H9 (cell line): ENCODE data around the gene PLXND1. TPM values are rescaled to one million over a fixed set of nuclear protein-coding genes. Genes with fewer than 3 reads are reported as not detected.

Source experiments
- DNase-seq: peaks from one replicate; pipeline ENCODE4 v3.0.0-alpha.2; 2017
- H2AFZ ChIP-seq: one replicate; pipeline ENCODE4 v1.6.1; 2013; ENCODE audit warnings: mild to moderate bottlenecking, low read length, control low read depth, moderate library complexity
- H2AK5ac ChIP-seq: 2 replicates; pipeline ENCODE4 v1.6.1; 2013; ENCODE audit warnings: low read length, control low read depth, mixed read lengths; ENCODE audit not compliant: insufficient read length
- H2BK120ac ChIP-seq: one replicate; pipeline ENCODE4 v1.6.1; 2013; ENCODE audit warnings: low read depth, mild to moderate bottlenecking, low read length, control low read depth, inconsistent platforms; ENCODE audit not compliant: poor library complexity, severe bottlenecking
- H2BK12ac ChIP-seq: 2 replicates; pipeline ENCODE4 v1.6.1; 2013; ENCODE audit warnings: low read length, control low read depth, mixed read lengths, low read depth; ENCODE audit not compliant: insufficient read length
- H2BK15ac ChIP-seq: 2 replicates; pipeline ENCODE4 v1.6.1; 2013; ENCODE audit warnings: low read depth, low read length, control low read depth
- H2BK20ac ChIP-seq: one replicate; pipeline ENCODE4 v1.6.1; 2013; ENCODE audit warnings: low read depth, mild to moderate bottlenecking, low read length, control low read depth, inconsistent platforms; ENCODE audit not compliant: poor library complexity, severe bottlenecking
- H2BK5ac ChIP-seq: 2 replicates; pipeline ENCODE4 v1.6.1; 2013; ENCODE audit warnings: low read length, control low read depth, mixed read lengths; ENCODE audit not compliant: insufficient read length
- H3K14ac ChIP-seq: 2 replicates; pipeline ENCODE4 v1.6.1; 2013; ENCODE audit warnings: low read length, control low read depth; ENCODE audit not compliant: insufficient read depth
- H3K18ac ChIP-seq: 2 replicates; pipeline ENCODE4 v1.6.1; 2013; ENCODE audit warnings: low read depth, mild to moderate bottlenecking, mixed read lengths, low read length, control low read depth; ENCODE audit not compliant: insufficient read length
- H3K23ac ChIP-seq: 2 replicates; pipeline ENCODE4 v1.6.1; 2013; ENCODE audit warnings: low read length, control low read depth, mixed read lengths, low read depth; ENCODE audit not compliant: insufficient read length
- H3K23me2 ChIP-seq: 2 replicates; pipeline ENCODE4 v1.6.1; 2013; ENCODE audit warnings: low read depth, mild to moderate bottlenecking, mixed read lengths, low read length, control low read depth; ENCODE audit not compliant: insufficient read length, poor library complexity, severe bottlenecking
- H3K27ac ChIP-seq: 2 replicates; pipeline ENCODE4 v1.5.1; 2013; ENCODE audit warnings: low read length, control low read depth, mixed read lengths, low read depth; ENCODE audit not compliant: insufficient read length
- H3K27me3 ChIP-seq: 2 replicates; pipeline ENCODE4 v1.6.1; 2013; ENCODE audit warnings: low read length, control low read depth, inconsistent platforms; ENCODE audit not compliant: insufficient read depth
- H3K4ac ChIP-seq: 2 replicates; pipeline ENCODE4 v1.6.1; 2013; ENCODE audit warnings: low read depth, mild to moderate bottlenecking, control low read depth, inconsistent platforms, low read length, moderate library complexity
- H3K4me1 ChIP-seq: 2 replicates; pipeline ENCODE4 v1.6.1; 2013; ENCODE audit warnings: low read length, control low read depth, inconsistent platforms; ENCODE audit not compliant: insufficient read depth
- H3K4me2 ChIP-seq: 2 replicates; pipeline ENCODE4 v1.6.1; 2013; ENCODE audit warnings: low read length, control low read depth, mixed read lengths; ENCODE audit not compliant: insufficient read length, insufficient read depth
- H3K56ac ChIP-seq: 2 replicates; pipeline ENCODE4 v1.6.1; 2013; ENCODE audit warnings: low read depth, mild to moderate bottlenecking, mixed read lengths, low read length, control low read depth; ENCODE audit not compliant: insufficient read length
- H3K79me1 ChIP-seq: 2 replicates; pipeline ENCODE4 v1.6.1; 2013; ENCODE audit warnings: low read depth, mild to moderate bottlenecking, moderate library complexity, low read length, control low read depth, inconsistent platforms; ENCODE audit not compliant: insufficient read depth, poor library complexity, severe bottlenecking
- H3K79me2 ChIP-seq: 2 replicates; pipeline ENCODE4 v1.6.1; 2013; ENCODE audit warnings: low read length, control low read depth, inconsistent platforms; ENCODE audit not compliant: insufficient read depth
- H3K9ac ChIP-seq: 2 replicates; pipeline ENCODE4 v1.6.1; 2013; ENCODE audit warnings: low read length, control low read depth, mixed read lengths; ENCODE audit not compliant: insufficient read length; ENCODE audit errors: extremely low read depth
- H3K9me3 ChIP-seq: one replicate; pipeline ENCODE4 v1.6.1; 2013; ENCODE audit warnings: low read depth, low read length, inconsistent platforms; ENCODE audit not compliant: control insufficient read depth
- H3T11ph ChIP-seq: one replicate; pipeline ENCODE4 v1.6.1; 2013; ENCODE audit warnings: mild to moderate bottlenecking, low read length, control low read depth, inconsistent platforms
- H4K20me1 ChIP-seq: one replicate; pipeline ENCODE4 v1.6.1; 2013; ENCODE audit not compliant: control insufficient read depth, insufficient read length, insufficient read depth
- H4K5ac ChIP-seq: 2 replicates; pipeline ENCODE4 v1.6.1; 2013; ENCODE audit warnings: low read depth, mild to moderate bottlenecking, mixed read lengths, low read length, control low read depth; ENCODE audit not compliant: insufficient read length
- H4K8ac ChIP-seq: replicated peaks from 2 replicates; pipeline ENCODE4 v1.6.1; 2013; ENCODE audit warnings: low read length, control low read depth, mixed read lengths, low read depth; ENCODE audit not compliant: insufficient read length
- H4K91ac ChIP-seq: 2 replicates; pipeline ENCODE4 v1.6.1; 2013; ENCODE audit warnings: low read depth, mild to moderate bottlenecking, moderate library complexity, mixed read lengths, low read length, control low read depth; ENCODE audit not compliant: insufficient read length
- H3K27ac Mint-ChIP-seq, 3 experiments: 2 replicates in 2 of 3; 3 replicates in 1 of 3; pipeline ENCODE4 v1.8.0; 2020 to 2021; ENCODE audit warnings: mixed read lengths in 3 of 3, mild to moderate bottlenecking in 1 of 3, moderate library complexity in 1 of 3
- H3K27me3 Mint-ChIP-seq: 2 replicates; pipeline ENCODE4 v1.8.0; 2021; ENCODE audit warnings: low read depth, mild to moderate bottlenecking, moderate library complexity, mixed read lengths
- H3K36me3 Mint-ChIP-seq, 3 experiments: 2 replicates in 2 of 3; 3 replicates in 1 of 3; pipeline ENCODE4 v1.8.0; 2020 to 2021; ENCODE audit warnings: low read depth in 3 of 3, mixed read lengths in 3 of 3; ENCODE audit not compliant: insufficient read depth in 1 of 3
- H3K4me1 Mint-ChIP-seq, 2 experiments: 2 replicates each; pipeline ENCODE4 v1.8.0; 2020; ENCODE audit warnings: mixed read lengths in 2 of 2
- H3K4me3 Mint-ChIP-seq, 2 experiments: 2 replicates in 1 of 2; 3 replicates in 1 of 2; pipeline ENCODE4 v1.8.0; 2020 to 2021; ENCODE audit warnings: mild to moderate bottlenecking in 2 of 2, mixed read lengths in 2 of 2, moderate library complexity in 1 of 2
- H3K9me3 Mint-ChIP-seq, 2 experiments: 2 replicates in 1 of 2; 3 replicates in 1 of 2; pipeline ENCODE4 v1.8.0; 2020; ENCODE audit warnings: mild to moderate bottlenecking in 2 of 2, mixed read lengths in 2 of 2, moderate library complexity in 1 of 2
- WGBS: extraction: QIAGEN DNeasy Blood & Tissue Kit; methylation state at CpG from one replicate; pipeline ENCODE4 v1.1.7; 2013; ENCODE audit warnings: missing lambda C conversion rate, low lambda C conversion rate, mixed read lengths; ENCODE audit not compliant: insufficient read length; ENCODE audit errors: extremely low coverage; 5-methylcytosine and 5-hydroxymethylcytosine counted together
- total RNA-seq: library from RNA; stranded (reverse); gene quantifications from 2 replicates; pipeline ENCODE4 v1.2.1, GENCODE V29; 2021
- TF ChIP-seq, protein P1 (sequence below): fragments of 200-600 bp; sonication (generic); conservative IDR thresholded peaks from 3 replicates; pipeline ENCODE4 v1.8.0; 2021; ENCODE audit warnings: antibody characterized with exemption, mild to moderate bottlenecking

PLXND1 gene
- total RNA-seq, 1 experiment from 2014 or later: 50.9 TPM

DNA sequence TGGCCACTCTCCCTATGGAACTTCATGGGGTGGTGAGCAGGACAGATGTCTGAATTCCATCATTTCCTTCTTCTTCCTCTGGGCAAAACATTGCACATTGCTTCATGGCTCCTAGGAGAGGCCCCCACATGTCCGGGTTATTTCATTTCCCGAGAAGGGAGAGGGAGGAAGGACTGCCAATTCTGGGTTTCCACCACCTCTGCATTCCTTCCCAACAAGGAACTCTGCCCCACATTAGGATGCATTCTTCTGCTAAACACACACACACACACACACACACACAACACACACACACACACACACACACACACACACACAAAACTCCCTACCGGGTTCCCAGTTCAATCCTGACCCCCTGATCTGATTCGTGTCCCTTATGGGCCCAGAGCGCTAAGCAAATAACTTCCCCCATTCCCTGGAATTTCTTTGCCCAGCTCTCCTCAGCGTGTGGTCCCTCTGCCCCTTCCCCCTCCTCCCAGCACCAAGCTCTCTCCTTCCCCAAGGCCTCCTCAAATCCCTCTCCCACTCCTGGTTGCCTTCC lies 76.2 kb downstream of the PLXND1 start:
- peaks cover 8% of the 10 kb centered on the region for H3K27me3 Mint-ChIP-seq
- no peaks in the 10 kb centered on the region for H3K79me2 ChIP-seq
- H3K27ac ChIP-seq: no peak overlapping the region
- H3K14ac ChIP-seq: peak overlapping the region; percentile 27; the same call in 1 of the 2 replicates
- no peak overlapping the region for H3K56ac ChIP-seq
- WGBS: no CpG with 5 or more reads among the region's 6 CpGs
- H3K23me2 ChIP-seq: no peaks in the 10 kb centered on the region
- H3K79me1 ChIP-seq: no peaks in the 10 kb centered on the region
- no peak overlapping the region for H3K4ac ChIP-seq
- peaks cover 13% of the 10 kb centered on the region; the same call in 1 of the 2 replicates for H3K4me1 ChIP-seq
- no peaks in the 10 kb centered on the region for H4K20me1 ChIP-seq
- H3K4me1 Mint-ChIP-seq: peaks cover 41 to 49% of the 10 kb centered on the region in 2 experiments
- DNase-seq: peak; percentile 45
- no peaks in the 10 kb centered on the region; a peak in 1 of 7 replicates for H3K36me3 Mint-ChIP-seq
- no peak overlapping the region for H2BK12ac ChIP-seq
- H2AFZ ChIP-seq: no peak overlapping the region
- H3K27ac Mint-ChIP-seq: peak overlapping the region in 2 of 3 experiments; percentile 15 to 65; a peak in 4 of 7 replicates
- no peak overlapping the region for H3K23ac ChIP-seq
- no peak overlapping the region for H2BK15ac ChIP-seq
- H3K9ac ChIP-seq: no peak overlapping the region
- no peak overlapping the region for H2BK120ac ChIP-seq
- no peak overlapping the region for H4K91ac ChIP-seq
- peak overlapping the region; percentile 59 for H3K18ac ChIP-seq
- no peak overlapping the region for H2BK20ac ChIP-seq
- H3K4me3 Mint-ChIP-seq: peak overlapping the region in 1 of 2 experiments; percentile 50; a peak in 2 of 5 replicates
- no peak overlapping the region for H3T11ph ChIP-seq
- no peaks in the 10 kb centered on the region for H3K9me3 Mint-ChIP-seq
- TF ChIP-seq, protein P1, sequence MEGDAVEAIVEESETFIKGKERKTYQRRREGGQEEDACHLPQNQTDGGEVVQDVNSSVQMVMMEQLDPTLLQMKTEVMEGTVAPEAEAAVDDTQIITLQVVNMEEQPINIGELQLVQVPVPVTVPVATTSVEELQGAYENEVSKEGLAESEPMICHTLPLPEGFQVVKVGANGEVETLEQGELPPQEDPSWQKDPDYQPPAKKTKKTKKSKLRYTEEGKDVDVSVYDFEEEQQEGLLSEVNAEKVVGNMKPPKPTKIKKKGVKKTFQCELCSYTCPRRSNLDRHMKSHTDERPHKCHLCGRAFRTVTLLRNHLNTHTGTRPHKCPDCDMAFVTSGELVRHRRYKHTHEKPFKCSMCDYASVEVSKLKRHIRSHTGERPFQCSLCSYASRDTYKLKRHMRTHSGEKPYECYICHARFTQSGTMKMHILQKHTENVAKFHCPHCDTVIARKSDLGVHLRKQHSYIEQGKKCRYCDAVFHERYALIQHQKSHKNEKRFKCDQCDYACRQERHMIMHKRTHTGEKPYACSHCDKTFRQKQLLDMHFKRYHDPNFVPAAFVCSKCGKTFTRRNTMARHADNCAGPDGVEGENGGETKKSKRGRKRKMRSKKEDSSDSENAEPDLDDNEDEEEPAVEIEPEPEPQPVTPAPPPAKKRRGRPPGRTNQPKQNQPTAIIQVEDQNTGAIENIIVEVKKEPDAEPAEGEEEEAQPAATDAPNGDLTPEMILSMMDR: no peak
- H3K27me3 ChIP-seq: no peaks in the 10 kb centered on the region
- H2AK5ac ChIP-seq: no peak overlapping the region
- no peak overlapping the region for H3K4me2 ChIP-seq
- no peaks in the 10 kb centered on the region for H3K9me3 ChIP-seq
- no peak overlapping the region for H4K5ac ChIP-seq
- no peak overlapping the region for H2BK5ac ChIP-seq
- H4K8ac ChIP-seq: no peak overlapping the region
